Upper lobe of left lung (tissue), 6 donors: Measurements from ENCODE around the gene FBLN2. TPM values are rescaled to one million over a fixed set of nuclear protein-coding genes. Genes with fewer than 3 reads are reported as not detected.
"Not testable (repeated sequence)": the region's sequence is repeated elsewhere in the genome, so short reads cannot be mapped to it uniquely, and the experiment has no call there.

Experiments used
- ATAC-seq, 2 donors: fragments of 200-7000 bp; cut with Tn5 transposase; one replicate each; pipeline ENCODE4 v1.9.1; 2022; ENCODE audit warnings: mild to moderate bottlenecking in 2 of 2, moderate library complexity in 2 of 2; ENCODE audit not compliant: low FRiP score in 2 of 2
- DNase-seq, 2 donors: peaks; one replicate each; pipeline ENCODE4 v3.0.0-alpha.2; 2019 to 2020
- H3K27ac ChIP-seq, 4 donors: fragments of 200-600 bp; sonication (generic); one replicate each; pipeline ENCODE4 v1.5.1; 2016 to 2019
- H3K27me3 ChIP-seq, 4 donors: fragments of 200-600 bp; sonication (generic); one replicate each; pipeline ENCODE4 v1.5.1; 2017 to 2019
- H3K36me3 ChIP-seq, 4 donors: fragments of 200-600 bp; sonication (generic); one replicate each; pipeline ENCODE4 v1.5.1; 2016 to 2019
- H3K4me1 ChIP-seq, 4 donors: fragments of 200-600 bp; sonication (generic); one replicate each; pipeline ENCODE4 v1.5.1; 2018 to 2019
- H3K4me3 ChIP-seq, 4 donors: fragments of 200-600 bp; sonication (generic); one replicate each; pipeline ENCODE4 v1.5.1; 2017 to 2019; ENCODE audit warnings: mild to moderate bottlenecking in 2 of 4, moderate library complexity in 1 of 4
- H3K9me3 ChIP-seq, 4 donors: fragments of 200-600 bp; sonication (generic); one replicate each; pipeline ENCODE4 v1.5.1; 2018 to 2019
- CTCF ChIP-seq, 6 experiments: fragments of 450-650 bp in 4 of 6; fragments of 200-600 bp in 2 of 6; sonication (generic) in 2 of 6; IDR thresholded peaks; one replicate each; pipeline ENCODE4 v1.5.1; 2016 to 2019; ENCODE audit warnings: antibody characterized with exemption in 6 of 6
- EP300 ChIP-seq, 4 donors: sonication (generic); formaldehyde crosslinking; IDR thresholded peaks; one replicate each; pipeline ENCODE4 v1.5.1; 2017; ENCODE audit warnings: antibody characterized with exemption in 4 of 4, control low read depth in 2 of 4
- POLR2A ChIP-seq, 4 donors: fragments of 450-650 bp; IDR thresholded peaks; one replicate each; pipeline ENCODE4 v1.5.1; 2016 to 2017; ENCODE audit warnings: antibody characterized with exemption in 4 of 4, mild to moderate bottlenecking in 2 of 4
- POLR2AphosphoS5 ChIP-seq, 2 donors: sonication (generic); formaldehyde crosslinking; IDR thresholded peaks; one replicate each; pipeline ENCODE4 v1.5.1; 2017; ENCODE audit warnings: antibody characterized with exemption in 2 of 2
- WGBS, 2 donors: methylation state at CpG; one replicate each; pipeline ENCODE4 v1.1.5; 2017 to 2018; 5-methylcytosine and 5-hydroxymethylcytosine counted together
- total RNA-seq, 6 donors: library from RNA; depleted of rRNA in 4 of 6; stranded (reverse); fragments of >200 nt in 4 of 6; gene quantifications; one replicate each; pipeline versions ENCODE4 v1.1.0 to v1.2.1, GENCODE V29; 2016 to 2021
- donor health status: DM: no; HTN: no; CAD: no; lungs with moderate emphysema.
- donor health status: DM: no; HTN: yes; CAD: no; lungs with severe emphysema.

FBLN2 gene
- total RNA-seq: 10 to 100 TPM in 4 of 6 donors, 1 to 10 TPM in 2; 2.1 to 85.7 (median 19.5) TPM

- peaks cover 0 to 18% (median 7%) of the 10 kb centered on the region in 4 donors for H3K4me1 ChIP-seq
- WGBS, 2 donors: 14 to 75% methylated on average over 4 to 40 of the region's 107 CpGs
- ATAC-seq (peak; percentile 19 to 90), DNase-seq (peak in 1 of 2 donors; percentile 93)
- no peaks in the 10 kb centered on the region for H3K9me3 ChIP-seq
- peak within 1 kb of the TSS in 1 of 4 donors; percentile 50 for H3K27ac ChIP-seq
- peak within 1 kb of the TSS in 3 of 4 donors; percentile 35 to 43 (median 36) for H3K4me3 ChIP-seq
- no peaks in the 10 kb centered on the region for H3K36me3 ChIP-seq
- no peak for TF ChIP-seq POLR2AphosphoS5 (IDR thresholded peaks at IDR 0.05)
- no peak for TF ChIP-seq POLR2A (IDR thresholded peaks at IDR 0.05)
- no peak for TF ChIP-seq CTCF (IDR thresholded peaks at IDR 0.05)
- no peak for TF ChIP-seq EP300 (IDR thresholded peaks at IDR 0.05)
- peaks cover 0 to 17% (median 5%) of the 10 kb centered on the region in 4 donors for H3K27me3 ChIP-seq
Measured at GRCh38 chr3:13548696-13549622, at the start of gene FBLN2. FBLN2 (plus strand) TSS chr3:13549125; CDS start chr3:13570356, 21,231 bp downstream.

- not testable (repeated sequence) for H3K4me1 ChIP-seq, DNase-seq, H3K27ac ChIP-seq, H3K4me3 ChIP-seq, H3K27me3 ChIP-seq, ATAC-seq, H3K9me3 ChIP-seq
- 98 to 99% methylated on average over 11 of the region's 11 CpGs for WGBS, 2 donors
- H3K36me3 ChIP-seq: peaks cover 0 to 25% (median 8%) of the 10 kb centered on the region in 4 donors
Measured at GRCh38 chr3:13499246-13499645, 49.7 kb upstream of the FBLN2 start.

DNA sequence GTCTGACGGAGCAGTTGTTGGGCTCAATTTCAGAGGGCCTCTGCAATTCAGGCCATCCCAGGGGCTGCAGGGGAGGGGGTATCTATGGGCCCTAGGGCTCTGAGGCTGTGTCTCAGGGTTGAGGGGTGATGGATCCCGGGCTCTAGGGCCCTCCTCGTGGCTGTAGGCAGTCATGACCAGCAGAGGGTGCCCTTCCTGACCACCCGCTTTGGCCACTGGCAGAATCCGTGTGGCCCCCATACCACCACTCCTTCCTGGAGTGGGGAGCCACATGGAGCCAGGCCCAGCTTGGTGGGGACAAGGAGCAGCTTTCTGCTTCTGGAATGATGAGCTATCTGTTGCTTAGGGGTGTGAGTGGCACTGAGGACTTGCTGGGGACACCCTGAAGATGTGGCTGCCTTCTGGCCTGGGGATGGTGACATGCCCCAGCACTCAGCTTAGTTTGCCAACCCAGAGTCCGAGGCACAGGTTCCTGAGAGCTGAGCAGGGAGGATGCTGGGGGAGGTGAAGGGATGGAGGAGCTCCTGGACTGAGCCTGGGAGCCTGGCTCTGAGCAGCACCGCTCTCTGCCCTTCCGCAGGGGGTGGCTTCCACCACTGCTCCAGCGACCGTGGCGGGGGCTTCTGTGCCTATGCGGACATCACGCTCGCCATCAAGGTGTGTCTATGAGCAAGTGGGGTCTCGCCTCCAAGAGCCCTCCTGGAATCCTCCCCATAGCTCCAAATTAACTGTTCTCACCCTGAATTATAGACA lies 48.6 kb upstream of the FBLN2 start:
- Histone ChIP-seq H3K27me3 (no peaks in the 10 kb centered on the region), H3K36me3 (peaks cover 0 to 31% (median 8%) of the 10 kb centered on the region in 4 donors), H3K27ac (no peak overlapping the region), H3K4me1 (peaks cover 4 to 7% (median 5%) of the 10 kb centered on the region in 4 donors), H3K9me3 (no peaks in the 10 kb centered on the region), H3K4me3 (no peak overlapping the region)
- no peak for TF ChIP-seq POLR2AphosphoS5 (IDR thresholded peaks at IDR 0.05)
- peak in 4 of 6 experiments; percentile 17 to 25 (median 19) for TF ChIP-seq CTCF (IDR thresholded peaks at IDR 0.05)
- DNase-seq (no peak), ATAC-seq (peak in 1 of 2 donors; percentile 33)
- 85 to 97% methylated on average over 7 to 15 of the region's 15 CpGs for WGBS, 2 donors

- WGBS, 2 donors: 75 to 100% methylated on average over 4 of the region's 4 CpGs
- H3K4me1 ChIP-seq: peaks cover 4 to 7% (median 5%) of the 10 kb centered on the region in 4 donors
- H3K4me3 ChIP-seq: no peak overlapping the region
- DNase-seq (no peak), ATAC-seq (no peak)
- H3K9me3 ChIP-seq: no peaks in the 10 kb centered on the region
- H3K36me3 ChIP-seq: peaks cover 0 to 31% (median 8%) of the 10 kb centered on the region in 4 donors
- no peak for TF ChIP-seq POLR2A (IDR thresholded peaks at IDR 0.05)
- TF ChIP-seq POLR2AphosphoS5 (IDR thresholded peaks at IDR 0.05): no peak
- no peak for TF ChIP-seq CTCF (IDR thresholded peaks at IDR 0.05)
- no peak for TF ChIP-seq EP300 (IDR thresholded peaks at IDR 0.05)
- H3K27me3 ChIP-seq: no peaks in the 10 kb centered on the region
- no peak overlapping the region for H3K27ac ChIP-seq
Measured at GRCh38 chr3:13501056-13501455, 47.9 kb upstream of the FBLN2 start.

DNA sequence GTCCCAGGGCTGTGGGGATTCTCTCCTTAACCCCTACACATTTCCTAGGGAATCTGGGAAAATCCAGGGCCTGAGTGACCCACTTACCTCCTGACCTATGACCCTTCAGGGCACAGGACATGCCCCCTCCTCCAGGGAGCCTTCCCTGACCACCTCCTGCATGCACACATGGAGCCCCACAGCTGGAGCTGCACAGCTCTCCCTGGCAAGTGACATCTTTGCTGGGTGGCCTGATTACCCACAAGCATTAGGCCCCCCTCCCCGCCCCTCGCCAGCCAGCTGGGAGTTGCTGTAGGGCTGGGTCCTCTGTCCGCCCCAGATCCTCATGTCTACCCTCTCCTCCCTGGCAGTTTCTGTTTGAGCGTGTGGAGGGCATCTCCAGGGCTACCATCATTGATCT lies 47.4 kb upstream of the FBLN2 start:
- DNase-seq: no peak
- peaks cover 3 to 4% (median 3%) of the 10 kb centered on the region in 4 donors for H3K4me1 ChIP-seq

More for the DNA sequence above, 47.4 kb upstream of the FBLN2 start:
- Histone ChIP-seq H3K27me3 (no peaks in the 10 kb centered on the region), H3K4me3 (no peak overlapping the region), H3K27ac (no peak overlapping the region), H3K36me3 (peaks cover 0 to 31% (median 8%) of the 10 kb centered on the region in 4 donors), H3K9me3 (no peaks in the 10 kb centered on the region)
- ATAC-seq: no peak
- TF ChIP-seq POLR2AphosphoS5 (IDR thresholded peaks at IDR 0.05) (no peak), CTCF (IDR thresholded peaks at IDR 0.05) (no peak), EP300 (IDR thresholded peaks at IDR 0.05) (no peak), POLR2A (IDR thresholded peaks at IDR 0.05) (no peak)
- 86 to 95% methylated on average over 4 of the region's 4 CpGs for WGBS, 2 donors
